HCT116 (cell line): ENCODE data around the gene SORBS1. TPM values are rescaled to one million over a fixed set of nuclear protein-coding genes. Genes with fewer than 3 reads are reported as not detected.

ENCODE experiments used
- ATAC-seq: fragments of 200-7000 bp; cut with Tn5 transposase; 2 replicates; pipeline ENCODE4 v1.9.1; 2020; ENCODE audit warnings: mild to moderate bottlenecking, moderate library complexity
- BruUV-seq: library from RNA; stranded (reverse); fragments of 400-500 nt; replicated peaks from 2 replicates; lab custom pipeline; 2021; lab: Mats Ljungman, UMichigan
- CTCF ChIA-PET: fragments of 300-600 bp; sonication (Branson Sonifier 250); formaldehyde crosslinking; loops from one replicate; lab custom pipeline; 2021; ENCODE audit warnings: antibody characterized with exemption; lab: Charles Lee
- POLR2A ChIA-PET: fragments of 300-600, 350-600 bp; sonication (Branson Sonifier 250); formaldehyde crosslinking; loops from one replicate; lab custom pipeline; 2021; ENCODE audit warnings: antibody characterized with exemption; lab: Charles Lee
- RAD21 ChIA-PET, 2 experiments: fragments of 300-600 bp; sonication (Branson Sonifier 250); formaldehyde crosslinking; loops; one replicate each; lab custom pipeline; 2023; ENCODE audit warnings: low total read pairs in 2 of 2; ENCODE audit not compliant: uncharacterized antibody in 2 of 2, unreplicated experiment in 2 of 2, low non-redundant PET in 1 of 2; lab: Charles Lee
- DNase-seq: peaks from one replicate; pipeline ENCODE4 v3.0.0-alpha.2; 2010; ENCODE audit warnings: low read depth, low spot score
- H2AFZ ChIP-seq: fragments of 200-600 bp; shearing (Covaris generic), sonication (generic); 2 replicates; pipeline ENCODE4 v1.6.1; 2017; ENCODE audit warnings: low read depth, mixed run types, mixed read lengths, antibody characterized with exemption, low read length; ENCODE audit not compliant: poor library complexity, severe bottlenecking
- H3K27ac ChIP-seq: 2 replicates; pipeline ENCODE4 v1.5.1; 2012; ENCODE audit warnings: low read depth, low read length
- H3K27me3 ChIP-seq: fragments of 200-600 bp; sonication (generic); 2 replicates; pipeline ENCODE4 v1.6.1; 2016; ENCODE audit warnings: mixed run types, low read length, mixed read lengths; ENCODE audit not compliant: insufficient read depth
- H3K36me3 ChIP-seq, 2 experiments: fragments of 200-500 bp in 1 of 2; fragments of 200-600 bp in 1 of 2; sonication (Bioruptor generic) in 1 of 2; sonication (generic) in 1 of 2; 2 replicates each; pipeline versions ENCODE4 v1.5.1 to v1.6.1; 2014 to 2016; ENCODE audit warnings: low read length in 2 of 2, inconsistent platforms in 1 of 2, mixed read lengths in 1 of 2, mixed run types in 1 of 2; ENCODE audit not compliant: insufficient read depth in 2 of 2, control insufficient read depth in 1 of 2
- H3K4me1 ChIP-seq, 2 experiments: fragments of 200-600 bp in 1 of 2; sonication (generic) in 1 of 2; 2 replicates each; pipeline versions ENCODE4 v1.5.1 to v1.6.1; 2012 to 2017; ENCODE audit warnings: low read length in 2 of 2, inconsistent platforms in 1 of 2, mild to moderate bottlenecking in 1 of 2, mixed read lengths in 1 of 2, mixed run types in 1 of 2, moderate library complexity in 1 of 2; ENCODE audit not compliant: insufficient read depth in 2 of 2, control insufficient read depth in 1 of 2
- H3K4me2 ChIP-seq: fragments of 200-600 bp; sonication (generic); 2 replicates; pipeline ENCODE4 v1.6.1; 2017; ENCODE audit warnings: mixed run types, low read length, mixed read lengths
- H3K4me3 ChIP-seq, 2 experiments: fragments of 200-600 bp in 1 of 2; sonication (generic) in 1 of 2; replicated peaks in 1 of 2; 2 replicates each; pipeline ENCODE4 v1.5.1; 2011 to 2016; ENCODE audit warnings: low read length in 2 of 2, control low read depth in 1 of 2, low read depth in 1 of 2, mild to moderate bottlenecking in 1 of 2, mixed read lengths in 1 of 2, mixed run types in 1 of 2
- H3K79me2 ChIP-seq: fragments of 200-600 bp; sonication (generic); 2 replicates; pipeline ENCODE4 v1.6.1; 2017; ENCODE audit warnings: mild to moderate bottlenecking, mixed run types, low read length, moderate library complexity, mixed read lengths; ENCODE audit not compliant: insufficient read depth
- H3K9ac ChIP-seq: fragments of 200-600 bp; sonication (generic); 2 replicates; pipeline ENCODE4 v1.6.1; 2016; ENCODE audit warnings: low read length, mixed read lengths
- H3K9me2 ChIP-seq: fragments of 200-600 bp; sonication (generic), shearing (Covaris generic); 2 replicates; pipeline ENCODE4 v1.6.1; 2017; ENCODE audit warnings: mixed run types, mild to moderate bottlenecking, moderate library complexity; ENCODE audit not compliant: insufficient read depth
- H3K9me3 ChIP-seq, 2 experiments: fragments of 200-500 bp in 1 of 2; fragments of 200-600 bp in 1 of 2; sonication (Bioruptor generic) in 1 of 2; sonication (generic) in 1 of 2; 2 replicates each; pipeline ENCODE4 v1.6.1; 2014 to 2017; ENCODE audit warnings: low read length in 2 of 2, mixed read lengths in 2 of 2, inconsistent platforms in 1 of 2, low read depth in 1 of 2, mild to moderate bottlenecking in 1 of 2, mixed run types in 1 of 2, moderate library complexity in 1 of 2; ENCODE audit not compliant: control insufficient read depth in 1 of 2, insufficient read depth in 1 of 2
- H4K20me1 ChIP-seq: fragments of 200-600 bp; sonication (generic), shearing (Covaris generic); 2 replicates; pipeline ENCODE4 v1.6.1; 2017; ENCODE audit warnings: mixed run types, mild to moderate bottlenecking, moderate library complexity; ENCODE audit not compliant: insufficient read depth
- CEBPB ChIP-seq: IDR thresholded peaks from 2 replicates; pipeline ENCODE4 v1.6.1; 2012; ENCODE audit warnings: low read depth
- ELF1 ChIP-seq: IDR thresholded peaks from 2 replicates; pipeline ENCODE4 v1.6.1; 2012; ENCODE audit warnings: low read depth, borderline replicate concordance
- EZH2phosphoT487 ChIP-seq: fragments of 200-600 bp; IDR thresholded peaks from 2 replicates; pipeline ENCODE4 v1.6.1; 2018; ENCODE audit warnings: antibody characterized with exemption, borderline replicate concordance
- JUND ChIP-seq: IDR thresholded peaks from 2 replicates; pipeline ENCODE4 v1.6.1; 2012
- POLR2A ChIP-seq: IDR thresholded peaks from 2 replicates; pipeline ENCODE4 v1.7.0; 2011; ENCODE audit warnings: borderline replicate concordance; ENCODE audit not compliant: insufficient read depth, insufficient read length; ENCODE audit errors: extremely low read depth
- POLR2AphosphoS5 ChIP-seq: IDR thresholded peaks from 2 replicates; pipeline ENCODE4 v1.6.1; 2011; ENCODE audit warnings: mild to moderate bottlenecking, low read depth, low read length, moderate library complexity
- SRF ChIP-seq: IDR thresholded peaks from 2 replicates; pipeline ENCODE4 v1.6.1; 2012; ENCODE audit warnings: low read depth
- TCF7L2 ChIP-seq: IDR thresholded peaks from 2 replicates; pipeline ENCODE4 v1.7.0; 2011; ENCODE audit warnings: borderline replicate concordance, inconsistent platforms; ENCODE audit not compliant: insufficient read depth, insufficient read length; ENCODE audit errors: extremely low read depth
- YY1 ChIP-seq: IDR thresholded peaks from 2 replicates; pipeline ENCODE4 v1.6.1; 2011; ENCODE audit warnings: low read length, low read depth, moderate library complexity, mild to moderate bottlenecking; ENCODE audit not compliant: insufficient replicate concordance; ENCODE audit errors: extremely low read depth
- intact Hi-C: fragments of 100-400 bp; cut with micrococcal nuclease; formaldehyde crosslinking; loops from 2 replicates; pipeline ENCODE4 v1.10.0; 2022
- total RNA-seq: library from RNA; stranded (reverse); gene quantifications from one replicate; pipeline ENCODE4 v1.2.1, GENCODE V29; 2021; ENCODE audit not compliant: unreplicated experiment

The SORBS1 gene
- total RNA-seq, 1 experiment from 2014 or later = 3.4 TPM

GRCh38 chr10:95573964-95574604 lies 12.9 kb upstream of the SORBS1 start:
- H3K36me3 ChIP-seq = no peaks in the 10 kb centered on the region
- peaks cover 17% of the 10 kb centered on the region; the same call in 1 of the 2 replicates for H3K27me3 ChIP-seq
- no peak overlapping the region for H2AFZ ChIP-seq
- H3K4me1 ChIP-seq = no peaks in the 10 kb centered on the region
- no peak overlapping the region for H3K27ac ChIP-seq
- RAD21 ChIA-PET = no interaction called here
- CTCF ChIA-PET = no interaction called here
- BruUV-seq = no TSS peak
- DNase-seq (no peak), ATAC-seq (no peak)
- POLR2A ChIA-PET = no interaction called here
- no peaks in the 10 kb centered on the region for H3K79me2 ChIP-seq
- intact Hi-C loops = no loop called here
- H3K9ac ChIP-seq = no peak overlapping the region
- H3K9me2 ChIP-seq = no peaks in the 10 kb centered on the region
- no peak overlapping the region for H3K4me2 ChIP-seq
- H3K9me3 ChIP-seq = no peaks in the 10 kb centered on the region
- H4K20me1 ChIP-seq = no peaks in the 10 kb centered on the region
- H3K4me3 ChIP-seq = no peak overlapping the region
- TF ChIP-seq ELF1 (no peak), CEBPB (no peak), POLR2AphosphoS5 (no peak), JUND (no peak), SRF (no peak), POLR2A (no peak), YY1 (no peak)

GRCh38 chr10:95573527-95573926 lies 12.4 kb upstream of the SORBS1 start:
- no peaks in the 10 kb centered on the region for H3K36me3 ChIP-seq
- POLR2A ChIA-PET = no interaction called here
- no peak overlapping the region for H3K27ac ChIP-seq

More at GRCh38 chr10:95573527-95573926, 12.4 kb upstream of the SORBS1 start:
- no TSS peak for BruUV-seq
- Histone ChIP-seq H3K4me3 (no peak overlapping the region), H3K4me1 (no peaks in the 10 kb centered on the region), H3K27me3 (peaks cover 17% of the 10 kb centered on the region; the same call in 1 of the 2 replicates), H3K9ac (no peak overlapping the region), H3K9me2 (no peaks in the 10 kb centered on the region), H4K20me1 (no peaks in the 10 kb centered on the region), H2AFZ (no peak overlapping the region), H3K4me2 (no peak overlapping the region), H3K9me3 (no peaks in the 10 kb centered on the region), H3K79me2 (no peaks in the 10 kb centered on the region)
- ChIA-PET RAD21 (no interaction called here), CTCF (no interaction called here)
- DNase-seq = no peak
- no peak for TF ChIP-seq TCF7L2
- TF ChIP-seq POLR2A = no peak
- no peak for TF ChIP-seq EZH2phosphoT487
- ATAC-seq = no peak
- intact Hi-C loops = no loop called here
